CD4-positive, alpha-beta memory T cell (primary cell): Measurements from ENCODE around the gene FOXA3. TPM values are rescaled to one million over a fixed set of nuclear protein-coding genes. Genes with fewer than 3 reads are reported as not detected.

Experiments
- CTCF ChIA-PET: fragments of 350-600 bp; sonication (Branson Sonifier 250); formaldehyde crosslinking; loops from one replicate; lab custom pipeline; 2021; ENCODE audit warnings: inconsistent platforms; ENCODE audit not compliant: partially characterized antibody; lab: Charles Lee
- POLR2A ChIA-PET: fragments of 350-600 bp; sonication (Branson Sonifier 250); formaldehyde crosslinking; loops from one replicate; lab custom pipeline; 2021; ENCODE audit not compliant: partially characterized antibody; lab: Charles Lee
- DNase-seq, 5 donors: peaks; one replicate each; pipeline versions ENCODE4 v3.0.0 to v3.0.0-alpha.2; 2020 to 2022; ENCODE audit warnings: mixed read lengths in 1 of 5
- H3K27ac ChIP-seq: one replicate; pipeline ENCODE4 v1.7.0; 2013; ENCODE audit warnings: low read depth, low read length
- H3K27me3 ChIP-seq: 2 replicates; pipeline ENCODE4 v1.7.0; 2013; ENCODE audit warnings: mild to moderate bottlenecking, low read length, moderate library complexity; ENCODE audit not compliant: insufficient read depth
- H3K36me3 ChIP-seq: 2 replicates; pipeline ENCODE4 v1.7.0; 2013; ENCODE audit warnings: mild to moderate bottlenecking, low read length, moderate library complexity; ENCODE audit not compliant: insufficient read depth
- H3K4me1 ChIP-seq: 2 replicates; pipeline ENCODE4 v1.7.0; 2013; ENCODE audit warnings: mild to moderate bottlenecking, low read length, moderate library complexity; ENCODE audit not compliant: insufficient read depth
- H3K4me3 ChIP-seq, 2 donors: one replicate each; pipeline ENCODE4 v1.7.0; 2013; ENCODE audit warnings: low read length in 2 of 2, mild to moderate bottlenecking in 1 of 2
- H3K9me3 ChIP-seq, 2 donors: one replicate each; pipeline ENCODE4 v1.7.0; 2013; ENCODE audit warnings: low read length in 2 of 2, control low read depth in 1 of 2; ENCODE audit not compliant: control insufficient read depth in 1 of 2
- H3K27ac Mint-ChIP-seq, 7 donors: one replicate each; pipeline ENCODE4 v1.8.0; 2020 to 2021; ENCODE audit warnings: mixed read lengths in 7 of 7, mild to moderate bottlenecking in 6 of 7, inconsistent platforms in 3 of 7, moderate library complexity in 3 of 7
- H3K27me3 Mint-ChIP-seq, 2 donors: one replicate each; pipeline ENCODE4 v1.8.0; 2020 to 2021; ENCODE audit warnings: mixed read lengths in 2 of 2
- H3K36me3 Mint-ChIP-seq, 2 donors: one replicate each; pipeline ENCODE4 v1.8.0; 2020 to 2021; ENCODE audit warnings: mixed read lengths in 2 of 2, inconsistent platforms in 1 of 2, mild to moderate bottlenecking in 1 of 2
- H3K4me1 Mint-ChIP-seq, 4 donors: one replicate each; pipeline ENCODE4 v1.8.0; 2020 to 2021; ENCODE audit warnings: mixed read lengths in 4 of 4, mild to moderate bottlenecking in 1 of 4
- H3K4me3 Mint-ChIP-seq, 8 donors: one replicate each; pipeline ENCODE4 v1.8.0; 2020 to 2021; ENCODE audit warnings: mixed read lengths in 8 of 8, mild to moderate bottlenecking in 7 of 8, moderate library complexity in 6 of 8, inconsistent platforms in 3 of 8
- H3K9me3 Mint-ChIP-seq, 8 donors: one replicate each; pipeline ENCODE4 v1.8.0; 2020 to 2021; ENCODE audit warnings: mixed read lengths in 8 of 8, mild to moderate bottlenecking in 5 of 8, inconsistent platforms in 3 of 8, moderate library complexity in 1 of 8
- intact Hi-C: fragments of 100-400 bp; cut with micrococcal nuclease; formaldehyde crosslinking; loops from one replicate; pipeline ENCODE4 v1.15.1; 2023
- polyA plus RNA-seq, 2 donors: library from polyadenylated mRNA; unstranded; fragments of 300-500 nt; fragmentation: Illumina TruSeq; gene quantifications; one replicate each; pipeline ENCODE4 v1.2.3, GENCODE V29; 2021
- total RNA-seq, 2 experiments: library from RNA; stranded (reverse); gene quantifications; one replicate each; pipeline ENCODE4 v1.2.3, GENCODE V29; 2021

Gene FOXA3
- total and polyA plus RNA-seq, 4 experiments from 2014 or later: not detected

DNA sequence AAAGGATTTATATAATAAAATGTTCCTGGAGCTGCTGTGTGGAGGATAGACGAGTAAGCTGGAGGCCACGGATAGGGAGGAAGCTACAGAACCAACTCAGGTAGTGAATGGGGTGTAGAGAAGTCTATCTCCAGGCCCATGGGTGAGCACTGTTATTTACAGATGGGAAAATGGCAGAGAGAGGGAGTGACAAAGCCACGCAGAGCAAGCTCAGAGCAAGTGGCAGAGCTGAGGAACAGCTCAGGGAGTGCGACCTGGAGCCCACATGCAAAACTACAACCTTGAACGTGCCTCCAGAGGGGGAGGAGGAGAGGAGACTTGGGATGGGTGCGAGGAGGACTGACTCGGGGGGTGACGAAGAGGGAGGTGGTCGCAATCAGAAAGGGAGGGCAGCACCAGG, 35.6 kb upstream of the FOXA3 start:
- Mint-ChIP-seq H3K4me3 (no peak overlapping the region), H3K4me1 (peaks cover 0 to 1% (median 0%) of the 10 kb centered on the region in 4 donors), H3K36me3 (peaks cover 44 to 66% of the 10 kb centered on the region in 2 donors), H3K9me3 (no peaks in the 10 kb centered on the region), H3K27me3 (no peaks in the 10 kb centered on the region), H3K27ac (peak overlapping the region in 2 of 7 donors; percentile 2 to 5)
- Histone ChIP-seq H3K4me3 (no peak overlapping the region), H3K4me1 (no peaks in the 10 kb centered on the region), H3K9me3 (no peaks in the 10 kb centered on the region), H3K27ac (no peak overlapping the region), H3K36me3 (peaks cover 61% of the 10 kb centered on the region), H3K27me3 (no peaks in the 10 kb centered on the region)
- ChIA-PET CTCF (interaction anchor here (2.2 kb wide), 1 partner anchor 11 kb away, joined by 7 read pairs; no protein-coding TSS in a partner anchor), POLR2A (no interaction called here)
- DNase-seq: no peak
- intact Hi-C loops: no loop called here

DNA sequence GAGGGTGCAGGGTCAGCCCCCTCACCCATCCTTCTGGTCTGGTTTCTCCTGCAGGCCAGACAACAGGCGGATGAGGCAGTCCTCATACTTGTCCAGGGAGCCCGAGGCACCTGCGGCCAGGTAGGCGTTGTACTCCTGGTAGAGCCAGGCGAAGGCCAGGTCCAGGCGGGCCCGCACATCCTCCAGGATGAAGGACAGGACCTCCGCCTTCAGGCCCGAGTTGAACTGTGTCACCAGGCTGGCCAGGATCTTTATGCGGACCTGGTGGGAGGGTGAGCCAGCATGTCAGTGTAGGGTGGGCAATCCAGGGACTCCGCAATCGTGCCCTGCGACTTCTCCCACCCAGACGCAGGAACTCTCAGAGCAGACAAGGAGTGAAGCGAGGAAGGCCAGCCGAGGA, 35.2 kb upstream of the FOXA3 start:
- Histone ChIP-seq H3K36me3 (peaks cover 57% of the 10 kb centered on the region), H3K27me3 (no peaks in the 10 kb centered on the region), H3K4me3 (no peak overlapping the region), H3K9me3 (no peaks in the 10 kb centered on the region), H3K4me1 (no peaks in the 10 kb centered on the region), H3K27ac (no peak overlapping the region)
- Mint-ChIP-seq H3K4me1 (peaks cover 0 to 1% (median 0%) of the 10 kb centered on the region in 4 donors), H3K4me3 (no peak overlapping the region), H3K9me3 (no peaks in the 10 kb centered on the region), H3K27me3 (no peaks in the 10 kb centered on the region), H3K36me3 (peaks cover 44 to 68% of the 10 kb centered on the region in 2 donors), H3K27ac (no peak overlapping the region)
- intact Hi-C loops: no loop called here
- POLR2A ChIA-PET: no interaction called here
- CTCF ChIA-PET: interaction anchor here (2.2 kb wide), 1 partner anchor 12 kb away, joined by 7 read pairs; no protein-coding TSS in a partner anchor
- no peak for DNase-seq

DNA sequence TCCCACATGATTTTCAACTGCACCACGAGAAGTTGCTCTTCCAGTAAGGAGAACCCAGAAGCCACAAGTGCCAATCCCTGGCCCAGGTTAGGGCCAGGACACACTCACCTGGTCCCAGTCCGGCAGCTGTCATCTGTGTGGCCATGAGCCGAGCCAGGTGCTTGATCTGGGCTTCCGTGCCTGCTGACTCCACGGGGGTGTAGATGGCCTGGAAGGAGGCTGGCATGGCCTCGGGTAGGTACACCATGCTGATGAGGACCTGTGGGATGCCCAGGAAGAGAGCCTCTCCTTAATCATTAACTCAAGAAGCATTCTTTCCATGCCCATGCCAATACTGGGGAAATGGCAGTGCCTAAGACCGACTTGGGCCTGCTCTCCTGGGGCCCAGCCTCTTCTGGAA, 29.2 kb upstream of the FOXA3 start:
- Mint-ChIP-seq H3K4me3 (no peak overlapping the region), H3K27ac (no peak overlapping the region), H3K36me3 (peaks cover 56 to 70% of the 10 kb centered on the region in 2 donors), H3K27me3 (no peaks in the 10 kb centered on the region), H3K9me3 (no peaks in the 10 kb centered on the region), H3K4me1 (peaks cover 0 to 4% (median 0%) of the 10 kb centered on the region in 4 donors)
- H3K27ac ChIP-seq: no peak overlapping the region
- no peaks in the 10 kb centered on the region for H3K9me3 ChIP-seq
- CTCF ChIA-PET: interaction anchor here (1.5 kb wide), 1 partner anchor 18 kb away, joined by 8 read pairs; no protein-coding TSS in a partner anchor
- no peaks in the 10 kb centered on the region for H3K27me3 ChIP-seq
- H3K4me3 ChIP-seq: no peak overlapping the region
- peaks cover 60% of the 10 kb centered on the region for H3K36me3 ChIP-seq
- POLR2A ChIA-PET: no interaction called here
- intact Hi-C loops: no loop called here
- no peaks in the 10 kb centered on the region for H3K4me1 ChIP-seq
- DNase-seq: no peak

DNA sequence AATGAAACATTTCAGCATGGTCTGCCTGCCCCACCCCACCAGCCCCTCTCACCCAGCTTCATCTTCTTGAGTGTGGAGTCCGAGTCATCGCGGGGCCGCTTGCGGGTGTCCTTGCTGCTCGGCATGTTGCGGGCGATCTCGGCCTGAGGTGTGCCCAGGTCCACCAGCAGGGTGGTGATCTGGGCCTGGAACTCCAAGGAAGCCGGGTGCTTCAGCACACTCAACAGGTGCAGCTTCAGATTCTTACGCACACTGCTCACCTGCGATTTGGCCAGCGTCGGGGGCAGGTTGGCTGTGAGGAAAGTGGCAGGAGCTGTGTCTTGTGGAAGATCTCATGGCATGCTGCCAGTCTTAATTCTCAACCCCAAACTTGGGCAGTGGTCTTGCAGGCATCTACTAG, 21.9 kb upstream of the FOXA3 start:
- ChIA-PET POLR2A (interaction anchor here (1.2 kb wide), 1 partner anchor 24 kb away, joined by 4 read pairs; no protein-coding TSS in a partner anchor), CTCF (no interaction called here)
- Mint-ChIP-seq H3K9me3 (no peaks in the 10 kb centered on the region), H3K36me3 (peaks cover 65 to 67% of the 10 kb centered on the region in 2 donors), H3K27ac (no peak overlapping the region), H3K4me1 (peaks cover 0 to 5% (median 4%) of the 10 kb centered on the region in 4 donors), H3K4me3 (no peak overlapping the region), H3K27me3 (no peaks in the 10 kb centered on the region)
- no peak for DNase-seq
- H3K4me3 ChIP-seq: no peak overlapping the region
- H3K9me3 ChIP-seq: no peaks in the 10 kb centered on the region
- peaks cover 59% of the 10 kb centered on the region for H3K36me3 ChIP-seq
- intact Hi-C loops: no loop called here
- H3K4me1 ChIP-seq: no peaks in the 10 kb centered on the region
- H3K27me3 ChIP-seq: no peaks in the 10 kb centered on the region
- no peak overlapping the region for H3K27ac ChIP-seq

DNA sequence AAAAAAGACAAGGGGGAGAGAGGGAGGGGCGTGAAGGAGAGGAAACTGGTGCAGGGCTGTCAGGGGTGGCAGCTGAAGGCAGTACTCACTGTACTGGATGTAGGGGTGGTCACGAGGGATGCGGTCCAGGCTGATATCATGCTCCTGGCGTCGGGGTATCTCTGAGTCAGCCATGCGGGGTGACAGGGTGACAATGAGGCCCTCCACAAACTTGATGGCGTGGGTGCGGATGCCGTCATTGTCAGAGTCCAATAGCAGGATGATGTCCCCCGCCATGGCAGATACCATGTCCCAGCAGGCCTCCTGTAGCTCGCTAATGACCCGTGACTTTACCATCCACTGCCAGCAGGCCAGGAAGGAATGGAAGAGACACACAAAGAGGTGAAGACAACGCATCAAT, 16.5 kb upstream of the FOXA3 start:
- no peak for DNase-seq
- Mint-ChIP-seq H3K36me3 (peaks cover 55 to 72% of the 10 kb centered on the region in 2 donors), H3K4me3 (no peak overlapping the region), H3K4me1 (peaks cover 0 to 7% (median 4%) of the 10 kb centered on the region in 4 donors), H3K27me3 (no peaks in the 10 kb centered on the region), H3K27ac (no peak overlapping the region), H3K9me3 (no peaks in the 10 kb centered on the region)
- ChIA-PET POLR2A (no interaction called here), CTCF (no interaction called here)
- no peak overlapping the region for H3K4me3 ChIP-seq
- intact Hi-C loops: no loop called here
- H3K27me3 ChIP-seq: no peaks in the 10 kb centered on the region
- H3K27ac ChIP-seq: no peak overlapping the region
- H3K36me3 ChIP-seq: peaks cover 71% of the 10 kb centered on the region
- no peaks in the 10 kb centered on the region for H3K4me1 ChIP-seq
- no peaks in the 10 kb centered on the region for H3K9me3 ChIP-seq

DNA sequence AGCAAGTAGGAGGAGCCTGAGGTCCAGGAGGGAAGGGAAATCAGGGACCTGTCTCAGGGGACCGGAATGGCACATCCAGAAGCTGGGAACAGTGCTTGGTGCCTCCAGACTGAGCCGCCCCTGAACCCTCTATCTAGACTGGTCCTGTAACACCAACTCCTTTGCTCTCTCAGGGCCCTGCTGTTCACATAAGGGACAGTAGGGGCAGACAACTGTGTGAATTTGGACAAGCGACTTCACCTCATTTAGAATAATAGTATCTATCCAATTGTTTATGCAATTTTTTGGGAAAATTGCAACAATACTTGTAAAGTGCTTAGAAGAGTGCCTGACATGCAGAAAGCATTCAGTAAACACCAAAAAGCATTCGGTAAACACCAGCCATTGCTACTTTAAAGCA, 15.2 kb upstream of the FOXA3 start:
- no peak for DNase-seq
- Mint-ChIP-seq H3K4me3 (no peak overlapping the region), H3K36me3 (peaks cover 45 to 69% of the 10 kb centered on the region in 2 donors), H3K4me1 (peaks cover 0 to 7% (median 4%) of the 10 kb centered on the region in 4 donors), H3K27me3 (no peaks in the 10 kb centered on the region), H3K27ac (no peak overlapping the region), H3K9me3 (no peaks in the 10 kb centered on the region)
- peaks cover 74% of the 10 kb centered on the region for H3K36me3 ChIP-seq
- no peak overlapping the region for H3K27ac ChIP-seq
- H3K4me3 ChIP-seq: no peak overlapping the region
- no peaks in the 10 kb centered on the region for H3K4me1 ChIP-seq
- intact Hi-C loops: no loop called here
- no peaks in the 10 kb centered on the region for H3K9me3 ChIP-seq
- CTCF ChIA-PET: interaction anchor here (0.7 to 1.0 kb wide), 2 partner anchors 24 to 80 kb away, joined by 3 read pairs; partner anchors contain the start of gene SIX5
- no peaks in the 10 kb centered on the region for H3K27me3 ChIP-seq
- POLR2A ChIA-PET: no interaction called here

DNA sequence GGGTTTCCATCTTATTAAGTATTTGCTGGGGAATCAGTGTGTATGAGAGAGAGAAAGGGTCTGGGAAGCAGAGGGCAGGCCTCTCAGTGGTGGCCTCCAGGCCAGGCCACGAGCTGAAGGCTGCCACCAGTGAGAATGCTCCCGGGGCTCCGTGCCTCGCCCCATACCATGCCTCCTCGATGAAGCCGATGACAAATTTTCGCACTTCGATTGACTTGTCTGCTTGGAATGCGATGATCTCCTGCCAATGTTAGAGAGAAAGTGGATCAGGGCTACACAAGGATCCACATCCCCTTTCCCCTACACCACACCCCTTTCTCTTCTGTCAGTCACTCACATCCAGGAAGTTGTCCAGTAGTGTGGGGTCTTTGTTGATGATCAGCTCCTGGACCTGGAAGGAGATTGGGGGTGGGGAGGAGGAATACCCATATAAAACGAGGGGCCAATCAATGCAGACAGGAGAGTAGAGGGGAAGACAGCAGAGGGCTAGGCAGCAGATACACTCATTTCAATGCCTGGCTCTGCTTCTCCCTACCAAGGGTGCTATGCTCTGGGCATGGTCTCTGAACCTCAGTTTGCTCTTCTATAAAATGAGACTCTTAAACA, 11.9 kb upstream of the FOXA3 start:
- Histone ChIP-seq H3K27ac (no peak overlapping the region), H3K36me3 (peaks cover 59% of the 10 kb centered on the region), H3K4me3 (no peak overlapping the region), H3K27me3 (no peaks in the 10 kb centered on the region), H3K4me1 (no peaks in the 10 kb centered on the region), H3K9me3 (no peaks in the 10 kb centered on the region)
- H3K36me3 Mint-ChIP-seq: peaks cover 27 to 61% of the 10 kb centered on the region in 2 donors
- intact Hi-C loops: no loop called here
- POLR2A ChIA-PET: no interaction called here
- no peak for DNase-seq
- no peaks in the 10 kb centered on the region for H3K27me3 Mint-ChIP-seq
- CTCF ChIA-PET: no interaction called here
- H3K4me1 Mint-ChIP-seq: peaks cover 0 to 4% (median 2%) of the 10 kb centered on the region in 4 donors
- no peak overlapping the region for H3K27ac Mint-ChIP-seq
- H3K9me3 Mint-ChIP-seq: no peaks in the 10 kb centered on the region
- no peak overlapping the region for H3K4me3 Mint-ChIP-seq
